Mesenteric fat pad (tissue), 1 donor: ENCODE results near the gene AQP5. TPM values are rescaled to one million over a fixed set of nuclear protein-coding genes. Genes with fewer than 3 reads are reported as not detected.

Experiments used
- total RNA-seq: library from RNA; stranded (reverse); fragmentation: NEBNext Ultra II Directional; extraction: Animal tissue kit (Norgen Biotek cat#: 25700); gene quantifications from one replicate; pipeline ENCODE4 v1.2.1, GENCODE V29; 2021
- donor health status: DM: yes; HTN: yes; CAD: no.

Gene AQP5
- total RNA-seq, 1 donor from 2014 or later, result not detected

Other genes starting within 250 kb of the AQP5 start
- 477 TPM for gene TMBIM6, start 220.3 kb upstream of the AQP5 start, total RNA-seq
- 44.3 TPM for gene NCKAP5L, start 133.5 kb upstream of the AQP5 start, total RNA-seq
- 3.0 TPM for gene BCDIN3D, start 118.8 kb upstream of the AQP5 start, total RNA-seq
- 0.35 TPM for gene FAIM2, start 58.0 kb upstream of the AQP5 start, total RNA-seq
- not detected for gene AQP2, start 11.1 kb upstream of the AQP5 start, total RNA-seq
- not detected for gene AQP6, start 11.1 kb downstream of the AQP5 start, total RNA-seq
- gene RACGAP1, start 63.6 kb downstream of the AQP5 start, total RNA-seq, result 9.4 TPM
- gene ASIC1, start 95.7 kb downstream of the AQP5 start, total RNA-seq, result 0.71 TPM
- 63.1 TPM for gene SMARCD1, start 123.5 kb downstream of the AQP5 start, total RNA-seq
- 1,023 TPM for gene GPD1, start 142.1 kb downstream of the AQP5 start, total RNA-seq
- gene COX14, start 150.4 kb downstream of the AQP5 start, total RNA-seq, result 92.0 TPM
- 46.5 TPM for gene CERS5, start 205.5 kb downstream of the AQP5 start, total RNA-seq